Psoas muscle (tissue), 8 donors: ENCODE data around the gene SNUPN. TPM values are rescaled to one million over a fixed set of nuclear protein-coding genes. Genes with fewer than 3 reads are reported as not detected.
"Not testable (repeated sequence)": the region's sequence is repeated elsewhere in the genome, so short reads cannot be mapped to it uniquely, and the experiment has no call there.

ENCODE experiments used
- ATAC-seq, 4 donors: fragments of 200-7000 bp; cut with Tn5 transposase; one replicate each; pipeline ENCODE4 v1.9.1; 2020; ENCODE audit warnings: moderate library complexity in 3 of 4, mild to moderate bottlenecking in 2 of 4
- DNase-seq, 2 donors: peaks; one replicate each; pipeline ENCODE4 v3.0.0-alpha.2; 2020
- H3K27ac ChIP-seq: fragments of 200-600 bp; one replicate; pipeline ENCODE4 v1.8.0; 2022
- H3K27me3 ChIP-seq, 3 donors: fragments of 200-600 bp in 1 of 3; one replicate each; pipeline versions ENCODE4 v1.6.1 to v1.8.0; 2013 to 2022; ENCODE audit warnings: low read length in 2 of 3, mild to moderate bottlenecking in 2 of 3, moderate library complexity in 1 of 3; ENCODE audit not compliant: insufficient read depth in 3 of 3
- H3K36me3 ChIP-seq, 2 donors: fragments of 200-600 bp in 1 of 2; one replicate each; pipeline versions ENCODE4 v1.6.1 to v1.8.0; 2013 to 2022; ENCODE audit warnings: low read depth in 1 of 2, mild to moderate bottlenecking in 1 of 2, moderate library complexity in 1 of 2; ENCODE audit not compliant: insufficient read depth in 1 of 2
- H3K4me1 ChIP-seq: fragments of 200-600 bp; one replicate; pipeline ENCODE4 v1.8.0; 2022
- H3K4me3 ChIP-seq: fragments of 200-600 bp; one replicate; pipeline ENCODE4 v1.8.0; 2022; ENCODE audit warnings: mild to moderate bottlenecking
- H3K9me3 ChIP-seq: fragments of 200-600 bp; one replicate; pipeline ENCODE4 v1.8.0; 2022
- WGBS, 3 donors: extraction: QIAGEN DNeasy Blood & Tissue Kit; methylation state at CpG; one replicate each; pipeline versions ENCODE4 v1.1.6 to v1.1.7; 2013; 5-methylcytosine and 5-hydroxymethylcytosine counted together
- intact Hi-C, 2 donors: fragments of 100-400 bp; cut with DNase I; formaldehyde crosslinking; loops; one replicate each; pipeline versions ENCODE4 v1.11.0 to v1.14.2; 2022
- polyA plus RNA-seq, 3 donors: library from polyadenylated mRNA; stranded (reverse); fragments of 200-250 nt; gene quantifications; one replicate each; pipeline ENCODE4 v1.2.3, GENCODE V29; 2013
- total RNA-seq, 4 donors: library from RNA; stranded (reverse); fragmentation: NEBNext Ultra II Directional in 2 of 4; extraction: Animal tissue kit (Norgen Biotek cat#: 25700) in 2 of 4; gene quantifications; one replicate each; pipeline versions ENCODE4 v1.2.1 to v1.2.4, GENCODE V29; 2021 to 2023
- TF ChIP-seq, protein P1 (sequence below): fragments of 200-600 bp; IDR thresholded peaks from one replicate; pipeline ENCODE4 v1.8.0; 2022; ENCODE audit warnings: antibody characterized with exemption
- donor health status: healthy with polysubstance abuse.
- donor health status: DM: no; HTN: no; CAD: no; lungs with moderate emphysema.
- donor health status: Bipolar disorder and iron deficiency.
- donor health status: healthy.
- donor health status: DM: yes; HTN: yes; CAD: no.
- donor health status: DM: no; HTN: no; CAD: no.
- donor health status: DM: no; HTN: no; CAD: no.
- donor health status: DM: yes; HTN: yes; CAD: no.

The SNUPN gene
- total and polyA plus RNA-seq, 7 donors, result 17.1 to 40.9 (median 21.9) TPM

DNA sequence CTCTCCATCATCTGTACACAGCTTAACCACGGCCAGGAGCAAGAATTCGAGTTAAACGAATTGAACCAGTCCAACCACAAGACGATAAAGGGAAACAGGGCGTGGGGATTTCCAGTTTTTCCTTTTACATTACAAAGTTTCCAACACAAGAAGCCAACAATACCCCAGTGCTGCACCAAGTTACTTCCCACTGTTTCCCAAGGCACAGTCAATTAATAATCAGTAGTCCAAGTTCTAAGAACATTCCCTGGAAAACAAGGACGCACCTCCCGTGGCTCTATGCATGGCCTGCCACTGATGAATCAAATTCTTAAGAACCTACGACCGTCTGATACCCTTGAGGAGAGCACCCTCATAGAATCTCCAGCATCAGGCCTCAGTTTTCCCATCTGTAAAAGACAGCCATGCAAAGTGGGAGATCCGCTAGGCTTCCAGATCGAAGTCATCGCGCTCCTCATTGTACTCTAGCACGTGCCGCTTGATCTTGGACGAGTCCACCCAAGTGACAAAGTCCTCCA is 13.7 kb upstream of the SNUPN start:
- H3K27me3 ChIP-seq, result no peaks in the 10 kb centered on the region
- H3K4me1 ChIP-seq, result peaks cover 23% of the 10 kb centered on the region
- WGBS, 3 donors, result 1 to 2% (median 2%) methylated on average over 16 of the region's 16 CpGs
- peak overlapping the region; percentile 94 for H3K4me3 ChIP-seq
- TF ChIP-seq, protein P1, sequence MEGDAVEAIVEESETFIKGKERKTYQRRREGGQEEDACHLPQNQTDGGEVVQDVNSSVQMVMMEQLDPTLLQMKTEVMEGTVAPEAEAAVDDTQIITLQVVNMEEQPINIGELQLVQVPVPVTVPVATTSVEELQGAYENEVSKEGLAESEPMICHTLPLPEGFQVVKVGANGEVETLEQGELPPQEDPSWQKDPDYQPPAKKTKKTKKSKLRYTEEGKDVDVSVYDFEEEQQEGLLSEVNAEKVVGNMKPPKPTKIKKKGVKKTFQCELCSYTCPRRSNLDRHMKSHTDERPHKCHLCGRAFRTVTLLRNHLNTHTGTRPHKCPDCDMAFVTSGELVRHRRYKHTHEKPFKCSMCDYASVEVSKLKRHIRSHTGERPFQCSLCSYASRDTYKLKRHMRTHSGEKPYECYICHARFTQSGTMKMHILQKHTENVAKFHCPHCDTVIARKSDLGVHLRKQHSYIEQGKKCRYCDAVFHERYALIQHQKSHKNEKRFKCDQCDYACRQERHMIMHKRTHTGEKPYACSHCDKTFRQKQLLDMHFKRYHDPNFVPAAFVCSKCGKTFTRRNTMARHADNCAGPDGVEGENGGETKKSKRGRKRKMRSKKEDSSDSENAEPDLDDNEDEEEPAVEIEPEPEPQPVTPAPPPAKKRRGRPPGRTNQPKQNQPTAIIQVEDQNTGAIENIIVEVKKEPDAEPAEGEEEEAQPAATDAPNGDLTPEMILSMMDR, result no peak
- DNase-seq (no peak), ATAC-seq (no peak)
- H3K36me3 ChIP-seq, result no peaks in the 10 kb centered on the region
- H3K9me3 ChIP-seq, result no peaks in the 10 kb centered on the region
- intact Hi-C loops, result loop anchor here in 1 of 2 donors (2.0 to 5.0 kb wide), 3 partner anchors 46 to 272 kb away; partner anchors contain the start of gene MAN2C1
- peak overlapping the region; percentile 96 for H3K27ac ChIP-seq

DNA sequence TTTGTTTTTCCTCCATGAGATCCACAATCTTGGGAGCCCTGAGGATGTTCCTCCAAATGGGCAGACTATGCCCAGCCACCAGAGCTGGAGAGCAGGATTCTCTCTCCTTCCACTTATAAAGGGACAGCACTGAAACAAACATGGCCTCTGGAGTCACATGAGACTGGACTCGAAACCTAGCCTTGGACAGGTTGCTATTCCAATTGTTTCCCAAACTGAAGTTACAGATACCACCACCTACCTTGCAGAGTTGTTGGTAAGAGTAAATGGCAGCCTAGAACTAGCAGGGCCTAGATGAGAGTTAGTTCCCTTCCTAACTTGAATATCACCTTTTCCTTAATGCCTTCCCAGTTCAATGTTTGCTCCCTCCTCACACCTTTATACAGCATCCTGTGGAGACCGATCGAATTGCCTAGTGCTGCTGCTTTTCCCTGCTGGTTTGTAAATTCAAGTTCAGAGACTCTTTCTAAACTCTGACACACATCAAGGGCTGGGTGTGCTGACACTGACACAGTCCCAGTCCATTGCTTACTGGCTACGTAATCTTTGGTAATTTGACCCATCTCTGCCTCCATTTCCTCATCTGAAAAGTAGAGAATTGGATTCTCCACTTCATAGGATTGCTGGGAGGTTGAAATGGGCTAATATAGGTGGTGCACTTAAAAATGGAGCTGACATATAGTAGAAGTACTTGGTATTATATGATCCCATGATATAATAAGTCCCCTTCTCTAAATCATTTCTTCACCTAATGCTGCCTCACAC is 11.9 kb upstream of the SNUPN start:
- WGBS, 3 donors, result 58 to 61% (median 60%) methylated on average over 4 of the region's 4 CpGs
- intact Hi-C loops, result loop anchor here in 1 of 2 donors (2.0 to 5.0 kb wide), 3 partner anchors 47 to 270 kb away; partner anchors contain the start of gene MAN2C1
- DNase-seq (no peak), ATAC-seq (no peak)
- Histone ChIP-seq H3K4me3 (peak overlapping the region; percentile 94), H3K27me3 (no peaks in the 10 kb centered on the region), H3K36me3 (no peaks in the 10 kb centered on the region), H3K9me3 (no peaks in the 10 kb centered on the region), H3K27ac (peak overlapping the region; percentile 96), H3K4me1 (peaks cover 23% of the 10 kb centered on the region)
- TF ChIP-seq, protein P1, result no peak

DNA sequence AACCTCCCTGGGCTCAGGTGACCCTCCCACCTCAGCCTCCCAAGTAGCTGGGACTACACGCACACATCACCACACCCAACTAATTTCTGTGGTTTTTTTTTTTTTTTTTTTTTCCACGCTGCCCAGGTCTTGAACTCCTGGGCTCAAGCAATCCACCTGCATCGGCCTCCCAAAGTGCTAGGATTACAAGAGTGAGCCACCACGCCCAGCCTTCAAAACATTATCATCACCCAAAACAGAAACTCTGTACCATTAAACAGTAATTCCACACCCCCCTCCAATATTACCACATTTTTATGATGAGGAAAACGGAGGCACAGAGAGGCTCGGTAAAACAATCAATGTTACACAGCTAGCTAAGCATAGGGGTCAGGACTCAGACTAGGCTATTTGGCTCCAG is 10.5 kb upstream of the SNUPN start:
- DNase-seq (no peak), ATAC-seq (no peak)
- TF ChIP-seq, protein P1, result no peak
- 89 to 97% (median 90%) methylated on average over 5 to 6 of the region's 6 CpGs for WGBS, 3 donors
- peaks cover 23% of the 10 kb centered on the region for H3K4me1 ChIP-seq
- no peak overlapping the region for H3K27ac ChIP-seq
- no peaks in the 10 kb centered on the region for H3K36me3 ChIP-seq
- no peaks in the 10 kb centered on the region for H3K27me3 ChIP-seq
- H3K4me3 ChIP-seq, result no peak overlapping the region
- intact Hi-C loops, result loop anchor here in 1 of 2 donors (5.0 kb wide), 2 partner anchors 96 to 269 kb away; partner anchors contain the start of gene MAN2C1
- no peaks in the 10 kb centered on the region for H3K9me3 ChIP-seq

DNA sequence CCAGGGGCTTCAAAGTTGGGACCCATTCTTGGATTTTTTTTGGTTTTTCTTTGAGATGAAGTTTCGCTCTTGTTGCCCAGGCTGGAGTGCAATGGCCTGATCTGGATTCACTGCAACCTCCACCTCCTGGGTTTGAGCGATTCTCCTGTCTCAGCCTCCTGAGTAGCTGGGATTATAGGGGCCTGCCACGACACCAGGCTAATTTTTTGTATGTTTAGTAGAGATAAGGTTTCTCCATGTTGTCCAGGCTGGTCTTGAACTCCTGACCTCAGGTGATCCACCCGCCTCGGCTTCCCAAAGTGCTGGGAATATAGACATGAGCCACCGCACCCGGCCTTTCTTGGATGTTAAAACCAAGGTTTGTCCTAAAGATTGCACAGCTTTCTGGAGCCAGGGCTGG is 8.4 kb upstream of the SNUPN start:
- intact Hi-C loops, DNase-seq, H3K9me3 ChIP-seq, H3K36me3 ChIP-seq, ATAC-seq, H3K27ac ChIP-seq, H3K27me3 ChIP-seq, H3K4me3 ChIP-seq: not testable (repeated sequence)
- H3K4me1 ChIP-seq, result peaks cover 23% of the 10 kb centered on the region
- WGBS, 3 donors, result 93 to 94% (median 93%) methylated on average over 7 of the region's 7 CpGs

DNA sequence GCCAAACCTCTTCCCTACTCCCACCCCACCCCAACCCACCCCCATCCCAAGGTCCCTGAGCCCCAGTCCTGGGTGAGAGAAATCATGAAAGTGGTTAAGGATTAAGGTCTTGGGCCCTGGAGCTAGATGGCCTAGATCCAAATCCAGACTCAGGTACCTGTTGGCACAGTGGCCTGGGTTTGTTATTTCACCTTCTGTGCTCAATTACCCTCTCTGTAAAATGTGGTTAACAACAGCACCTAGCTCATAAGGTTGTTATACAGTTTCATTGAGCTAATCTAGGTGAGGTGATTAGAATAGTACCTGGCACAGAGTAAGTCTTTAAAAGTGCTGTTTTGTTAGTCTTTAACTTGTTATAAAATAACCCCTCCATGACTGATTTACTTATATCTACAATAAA is 6.4 kb upstream of the SNUPN start:
- no peak for ATAC-seq

More for the DNA sequence above, 6.4 kb upstream of the SNUPN start:
- TF ChIP-seq, protein P1, result no peak
- peaks cover 4% of the 10 kb centered on the region for H3K4me1 ChIP-seq
- no peak overlapping the region for H3K4me3 ChIP-seq
- no peaks in the 10 kb centered on the region for H3K27me3 ChIP-seq
- intact Hi-C loops, result no loop called here
- DNase-seq, result no peak
- no peak overlapping the region for H3K27ac ChIP-seq
- no peaks in the 10 kb centered on the region for H3K9me3 ChIP-seq
- no peaks in the 10 kb centered on the region for H3K36me3 ChIP-seq
